DND-41 (cell line): ENCODE data around the gene SLC1A6.

Experiments
- ATAC-seq: fragments of 200-7000 bp; cut with Tn5 transposase; 3 replicates; pipeline ENCODE4 v1.9.1; 2021; ENCODE audit warnings: low read depth; ENCODE audit not compliant: insufficient read depth
- DNase-seq: peaks from one replicate; pipeline ENCODE4 v3.0.0-alpha.2; 2020
- H2AFZ ChIP-seq: 2 replicates; pipeline ENCODE4 v1.6.0; 2012; ENCODE audit warnings: low read depth, low read length
- H3K27ac ChIP-seq: 2 replicates; pipeline ENCODE4 v1.5.1; 2012; ENCODE audit warnings: low read length, inconsistent platforms
- H3K27me3 ChIP-seq: fragments of 200-600 bp; sonication (generic); 2 replicates; pipeline ENCODE4 v1.6.0; 2012; ENCODE audit warnings: low read length, mild to moderate bottlenecking, inconsistent platforms; ENCODE audit not compliant: insufficient read depth, poor library complexity
- H3K36me3 ChIP-seq: 2 replicates; pipeline ENCODE4 v1.5.1; 2012; ENCODE audit warnings: low read length, inconsistent platforms; ENCODE audit not compliant: insufficient read depth
- H3K4me1 ChIP-seq: 2 replicates; pipeline ENCODE4 v1.5.1; 2012; ENCODE audit warnings: mild to moderate bottlenecking, low read length; ENCODE audit not compliant: insufficient read depth
- H3K4me2 ChIP-seq: 2 replicates; pipeline ENCODE4 v1.6.0; 2012; ENCODE audit warnings: mild to moderate bottlenecking, moderate library complexity, low read length, inconsistent platforms; ENCODE audit not compliant: insufficient read depth
- H3K4me3 ChIP-seq, 2 experiments: fragments of 200-600 bp in 1 of 2; shearing (Covaris generic) in 1 of 2; 2 replicates each; pipeline ENCODE4 v1.5.1; 2012 to 2016; ENCODE audit warnings: inconsistent platforms in 2 of 2, low read length in 2 of 2, mild to moderate bottlenecking in 2 of 2, low read depth in 1 of 2, moderate library complexity in 1 of 2
- H3K79me2 ChIP-seq: 2 replicates; pipeline ENCODE4 v1.6.0; 2012; ENCODE audit warnings: low read length, inconsistent platforms; ENCODE audit not compliant: insufficient read depth
- H3K9ac ChIP-seq: 2 replicates; pipeline ENCODE4 v1.6.0; 2012; ENCODE audit warnings: low read depth, mild to moderate bottlenecking, inconsistent platforms, low read length, moderate library complexity
- H3K9me3 ChIP-seq: 2 replicates; pipeline ENCODE4 v1.5.1; 2012; ENCODE audit warnings: low read length, moderate library complexity, mild to moderate bottlenecking, inconsistent platforms; ENCODE audit not compliant: insufficient read depth, severe bottlenecking
- H4K20me1 ChIP-seq: 2 replicates; pipeline ENCODE4 v1.6.0; 2012; ENCODE audit warnings: low read length; ENCODE audit not compliant: insufficient read depth
- CTCF ChIP-seq: IDR thresholded peaks from 2 replicates; pipeline ENCODE4 v1.5.1; 2012; ENCODE audit warnings: borderline replicate concordance, low read length, moderate library complexity, mild to moderate bottlenecking; ENCODE audit not compliant: poor library complexity, severe bottlenecking; ENCODE audit errors: extremely low read depth
- EZH2 ChIP-seq: IDR thresholded peaks from 3 replicates; pipeline ENCODE4 v1.6.1; 2012; ENCODE audit warnings: borderline replicate concordance, low read depth, mild to moderate bottlenecking, moderate library complexity, low read length, inconsistent platforms; ENCODE audit not compliant: severe bottlenecking

SLC1A6 gene

GRCh38 chr19:14978161-14978776, 1.4 kb downstream of the SLC1A6 start:
- Histone ChIP-seq H3K27me3 (peaks cover 9% of the 10 kb centered on the region), H3K4me1 (no peaks in the 10 kb centered on the region), H3K9me3 (no peaks in the 10 kb centered on the region), H4K20me1 (no peaks in the 10 kb centered on the region; the same call in 1 of the 2 replicates), H3K36me3 (no peaks in the 10 kb centered on the region), H2AFZ (no peak overlapping the region), H3K9ac (no peak overlapping the region), H3K27ac (no peak overlapping the region), H3K4me3 (no peak overlapping the region), H3K4me2 (no peak overlapping the region), H3K79me2 (no peaks in the 10 kb centered on the region)
- no peak for TF ChIP-seq EZH2
- no peak for TF ChIP-seq CTCF
- DNase-seq (no peak), ATAC-seq (no peak)

- H2AFZ ChIP-seq, result no peak overlapping the region
- no peak for ATAC-seq
Observed at GRCh38 chr19:14977128-14977527, 2.5 kb downstream of the SLC1A6 start.

GRCh38 chr19:14974488-14974887, 5.2 kb downstream of the SLC1A6 start:
- Histone ChIP-seq H3K4me2 (no peak overlapping the region), H4K20me1 (no peaks in the 10 kb centered on the region; the same call in 1 of the 2 replicates), H3K4me3 (no peak overlapping the region), H3K9me3 (no peaks in the 10 kb centered on the region), H3K79me2 (no peaks in the 10 kb centered on the region), H3K27ac (no peak overlapping the region), H3K4me1 (no peaks in the 10 kb centered on the region), H3K27me3 (peaks cover 9% of the 10 kb centered on the region), H2AFZ (no peak overlapping the region), H3K9ac (no peak overlapping the region), H3K36me3 (no peaks in the 10 kb centered on the region)
- DNase-seq (no peak), ATAC-seq (no peak)
- TF ChIP-seq CTCF (no peak), EZH2 (no peak)

More at GRCh38 chr19:14977128-14977527, 2.5 kb downstream of the SLC1A6 start:
- DNase-seq, result no peak
- Histone ChIP-seq H3K27ac (no peak overlapping the region), H3K4me2 (no peak overlapping the region), H3K4me1 (no peaks in the 10 kb centered on the region), H3K36me3 (no peaks in the 10 kb centered on the region), H3K27me3 (peaks cover 9% of the 10 kb centered on the region), H3K79me2 (no peaks in the 10 kb centered on the region), H4K20me1 (no peaks in the 10 kb centered on the region; the same call in 1 of the 2 replicates), H3K4me3 (no peak overlapping the region), H3K9ac (no peak overlapping the region), H3K9me3 (no peaks in the 10 kb centered on the region)
- no peak for TF ChIP-seq EZH2
- TF ChIP-seq CTCF, result no peak
